GF-D8 (cell line): Measurements from ENCODE around the gene SEC14L5.

Source experiments
- DNase-seq: peaks from one replicate; lab custom pipeline; 2025; lab: John Stamatoyannopoulos, UW

SEC14L5 gene

GRCh38 chr16:5016967-5017677, 59.0 kb downstream of the SEC14L5 start:
- DNase-seq = no peak

- DNase-seq = no peak
Measured at GRCh38 chr16:5017678-5017969, 59.5 kb downstream of the SEC14L5 start.

GRCh38 chr16:5018793-5019192, 60.7 kb downstream of the SEC14L5 start:
- no peak for DNase-seq

GRCh38 chr16:5019775-5020174, 61.6 kb downstream of the SEC14L5 start:
- DNase-seq = no peak

GRCh38 chr16:5020551-5020950, 62.4 kb downstream of the SEC14L5 start:
- DNase-seq = no peak

- no peak for DNase-seq
Measured at GRCh38 chr16:5022521-5022920, 64.4 kb downstream of the SEC14L5 start.

- no peak for DNase-seq
Measured at GRCh38 chr16:5024632-5025031, 66.5 kb downstream of the SEC14L5 start.

GRCh38 chr16:5025171-5025632, 67.1 kb downstream of the SEC14L5 start:
- no peak for DNase-seq

GRCh38 chr16:5026664-5027063, 68.5 kb downstream of the SEC14L5 start:
- no peak for DNase-seq

- no peak for DNase-seq
Measured at GRCh38 chr16:5027086-5027485, 69.0 kb downstream of the SEC14L5 start.

- DNase-seq = no peak
Measured at GRCh38 chr16:5027575-5028235, 69.6 kb downstream of the SEC14L5 start.

- DNase-seq = no peak
Measured at GRCh38 chr16:5028950-5029475, 70.9 kb downstream of the SEC14L5 start.

- no peak for DNase-seq
Measured at GRCh38 chr16:5030251-5030870, 72.2 kb downstream of the SEC14L5 start.

GRCh38 chr16:5031601-5032000, 73.5 kb downstream of the SEC14L5 start:
- no peak for DNase-seq

GRCh38 chr16:5032748-5033167, 74.6 kb downstream of the SEC14L5 start:
- DNase-seq = no peak

GRCh38 chr16:5033256-5034166, 75.4 kb downstream of the SEC14L5 start, which contains the start of gene NAGPA:
Gene NAGPA, minus strand, starts transcription at chr16:5033935. Its CDS starts 21 bp downstream, at chr16:5033914.
- DNase-seq = peak; percentile 25

- DNase-seq = no peak
Measured at GRCh38 chr16:5034167-5034523, 76.0 kb downstream of the SEC14L5 start.

- DNase-seq = no peak
Measured at GRCh38 chr16:5035909-5036227, 77.7 kb downstream of the SEC14L5 start.

GRCh38 chr16:5036228-5037156, 78.4 kb downstream of the SEC14L5 start:
- no peak for DNase-seq

GRCh38 chr16:5040451-5040850, 82.3 kb downstream of the SEC14L5 start:
- no peak for DNase-seq

- DNase-seq = no peak
Measured at GRCh38 chr16:5041600-5042133, 83.5 kb downstream of the SEC14L5 start.
